Measurements from ENCODE around the gene ZNF860.

The ZNF860 gene

DNA sequence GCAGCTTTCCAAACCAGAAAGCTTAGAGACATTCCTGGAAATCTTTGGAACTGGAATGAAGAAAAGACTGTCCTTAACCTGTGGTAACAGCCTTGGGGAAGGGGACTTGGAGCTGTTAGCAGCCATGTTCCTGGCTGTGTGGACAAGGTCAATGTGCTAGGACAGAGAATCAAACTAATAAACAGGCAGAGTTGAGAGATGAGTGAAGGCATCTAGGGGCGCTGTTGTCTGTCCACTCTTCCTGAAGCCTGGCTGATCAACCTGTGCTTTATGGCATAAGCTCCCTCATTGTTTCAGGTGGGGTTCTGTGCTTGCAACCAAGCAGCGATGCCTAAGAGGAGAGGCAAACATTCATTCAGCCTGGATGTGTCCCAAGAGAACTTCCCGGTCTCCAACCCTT, 19.3 kb downstream of the ZNF860 start:
- Histone ChIP-seq H3K27ac (ENCODE audit: low read depth, low read length, poor library complexity, severe bottlenecking) (no peak overlapping the region), H3K9me2 (ENCODE audit: low read depth, low read length) (no peaks in the 10 kb centered on the region), H3K4me1 (ENCODE audit: insufficient read depth, low read length, severe bottlenecking) (peaks cover 25% of the 10 kb centered on the region), H3K9me3 (ENCODE audit: low read length) (no peaks in the 10 kb centered on the region; the same call in none of the 2 replicates), H3F3A (ENCODE audit: insufficient read depth, low read length) (no peaks in the 10 kb centered on the region), H2AFZ (ENCODE audit: low read length) (no peak overlapping the region), H3K4me2 (ENCODE audit: low read length) (no peak overlapping the region), H3K9ac (ENCODE audit: low read length) (no peak overlapping the region), H3K27me3 (ENCODE audit: insufficient read depth, low read length) (no peaks in the 10 kb centered on the region), H4K20me1 (ENCODE audit: insufficient read depth, low read length) (no peaks in the 10 kb centered on the region), H3K79me2 (ENCODE audit: insufficient read depth, low read length) (no peaks in the 10 kb centered on the region), H3K36me3 (ENCODE audit: insufficient read depth, low read length) (peaks cover 7% of the 10 kb centered on the region; the same call in 1 of the 2 replicates), H3K4me3 (ENCODE audit: low read depth, low read length, poor library complexity, severe bottlenecking) (no peak overlapping the region)
- TF ChIP-seq EZH2 (IDR thresholded peaks at IDR 0.05; ENCODE audit: borderline replicate concordance, low read length), result no peak
- TF ChIP-seq, protein P1, sequence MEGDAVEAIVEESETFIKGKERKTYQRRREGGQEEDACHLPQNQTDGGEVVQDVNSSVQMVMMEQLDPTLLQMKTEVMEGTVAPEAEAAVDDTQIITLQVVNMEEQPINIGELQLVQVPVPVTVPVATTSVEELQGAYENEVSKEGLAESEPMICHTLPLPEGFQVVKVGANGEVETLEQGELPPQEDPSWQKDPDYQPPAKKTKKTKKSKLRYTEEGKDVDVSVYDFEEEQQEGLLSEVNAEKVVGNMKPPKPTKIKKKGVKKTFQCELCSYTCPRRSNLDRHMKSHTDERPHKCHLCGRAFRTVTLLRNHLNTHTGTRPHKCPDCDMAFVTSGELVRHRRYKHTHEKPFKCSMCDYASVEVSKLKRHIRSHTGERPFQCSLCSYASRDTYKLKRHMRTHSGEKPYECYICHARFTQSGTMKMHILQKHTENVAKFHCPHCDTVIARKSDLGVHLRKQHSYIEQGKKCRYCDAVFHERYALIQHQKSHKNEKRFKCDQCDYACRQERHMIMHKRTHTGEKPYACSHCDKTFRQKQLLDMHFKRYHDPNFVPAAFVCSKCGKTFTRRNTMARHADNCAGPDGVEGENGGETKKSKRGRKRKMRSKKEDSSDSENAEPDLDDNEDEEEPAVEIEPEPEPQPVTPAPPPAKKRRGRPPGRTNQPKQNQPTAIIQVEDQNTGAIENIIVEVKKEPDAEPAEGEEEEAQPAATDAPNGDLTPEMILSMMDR (IDR thresholded peaks at IDR 0.05; ENCODE audit: low read length), result peak; percentile 22; the same call in 1 of the 2 replicates

DNA sequence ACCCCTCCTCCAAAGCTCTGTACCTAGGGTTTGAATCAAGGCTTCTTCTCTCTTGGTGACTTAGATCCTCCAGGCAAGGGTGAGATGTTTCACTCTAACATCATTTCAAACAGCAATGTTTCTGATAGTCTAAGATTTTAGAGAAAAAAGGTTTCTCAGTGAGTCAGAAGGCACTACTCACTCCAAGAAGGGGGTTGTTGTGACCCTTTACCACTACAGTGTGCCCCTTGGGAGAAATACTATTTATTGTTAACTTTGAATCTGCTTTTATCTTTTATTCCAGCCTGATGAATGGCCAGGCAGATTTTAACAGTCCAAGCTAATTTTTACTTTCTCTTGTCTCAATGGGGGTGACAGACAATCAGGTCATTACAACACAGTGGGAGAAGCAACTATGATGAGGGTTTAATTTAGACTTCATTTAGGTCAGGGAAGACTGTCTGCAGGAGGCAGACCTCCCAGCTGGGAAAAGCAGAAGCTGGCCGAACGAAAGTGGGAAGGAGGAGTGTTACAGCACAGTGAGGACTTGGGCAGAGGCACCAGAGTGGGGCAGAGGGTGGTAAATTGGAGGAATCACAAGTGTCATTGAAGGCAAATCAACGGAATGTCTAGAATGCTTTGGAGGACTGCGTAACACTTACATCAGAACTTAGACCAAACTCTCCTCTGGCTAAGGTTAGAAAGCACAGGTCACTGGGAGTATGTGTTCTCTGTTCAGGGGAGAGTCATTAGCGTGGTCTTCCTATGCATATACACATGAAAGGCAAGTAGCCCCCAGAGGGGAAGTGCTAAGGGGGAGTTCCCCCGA, 21.2 kb downstream of the ZNF860 start:
- Histone ChIP-seq H3K79me2 (ENCODE audit: insufficient read depth, low read length) (no peaks in the 10 kb centered on the region), H3K4me1 (ENCODE audit: insufficient read depth, low read length, severe bottlenecking) (peaks cover 25% of the 10 kb centered on the region), H3K36me3 (ENCODE audit: insufficient read depth, low read length) (0 out of 2 replicates have a peak, but pooled peaks cover 7% of the 10 kb centered on the region), H3K4me2 (ENCODE audit: low read length) (no peak overlapping the region), H3K27ac (ENCODE audit: low read depth, low read length, poor library complexity, severe bottlenecking) (no peak overlapping the region), H4K20me1 (ENCODE audit: insufficient read depth, low read length) (no peaks in the 10 kb centered on the region), H3K9me3 (ENCODE audit: low read length) (no peaks in the 10 kb centered on the region; the same call in none of the 2 replicates), H3K4me3 (ENCODE audit: low read depth, low read length, poor library complexity, severe bottlenecking) (no peak overlapping the region), H2AFZ (ENCODE audit: low read length) (no peak overlapping the region), H3K9ac (ENCODE audit: low read length) (no peak overlapping the region), H3K9me2 (ENCODE audit: low read depth, low read length) (no peaks in the 10 kb centered on the region), H3F3A (ENCODE audit: insufficient read depth, low read length) (no peaks in the 10 kb centered on the region), H3K27me3 (ENCODE audit: insufficient read depth, low read length) (no peaks in the 10 kb centered on the region)
- no peak for TF ChIP-seq EZH2 (IDR thresholded peaks at IDR 0.05; ENCODE audit: borderline replicate concordance, low read length)
- TF ChIP-seq, protein P1 (IDR thresholded peaks at IDR 0.05; ENCODE audit: low read length), result no peak

DNA sequence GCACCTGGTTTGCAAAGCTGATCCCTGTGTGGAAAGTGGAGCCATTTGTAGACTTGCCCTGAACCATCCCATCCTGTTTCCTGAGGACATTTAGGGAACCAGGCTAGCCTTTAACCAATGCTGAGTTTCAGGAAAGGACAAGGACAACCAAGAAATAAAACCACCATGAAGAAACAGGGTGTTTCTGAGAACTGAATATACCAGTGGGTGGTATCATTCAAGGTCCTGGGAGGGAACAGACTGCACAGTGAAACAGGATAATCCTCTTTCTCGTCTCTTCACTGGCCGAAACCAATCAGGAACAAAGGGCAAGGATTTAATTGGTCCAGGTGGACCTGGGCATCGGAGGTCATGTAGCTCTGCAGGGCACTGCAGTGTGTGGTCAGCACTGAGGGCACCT, 21.8 kb downstream of the ZNF860 start:
- H3K4me2 ChIP-seq (ENCODE audit: low read length), result no peak overlapping the region

More for the DNA sequence above, 21.8 kb downstream of the ZNF860 start:
- no peaks in the 10 kb centered on the region for H3K27me3 ChIP-seq (ENCODE audit: insufficient read depth, low read length)
- no peaks in the 10 kb centered on the region for H3K79me2 ChIP-seq (ENCODE audit: insufficient read depth, low read length)
- H3K9ac ChIP-seq (ENCODE audit: low read length), result no peak overlapping the region
- H3K4me3 ChIP-seq (ENCODE audit: low read depth, low read length, poor library complexity, severe bottlenecking), result no peak overlapping the region
- H4K20me1 ChIP-seq (ENCODE audit: insufficient read depth, low read length), result no peaks in the 10 kb centered on the region
- H3K27ac ChIP-seq (ENCODE audit: low read depth, low read length, poor library complexity, severe bottlenecking), result no peak overlapping the region
- TF ChIP-seq, protein P1 (IDR thresholded peaks at IDR 0.05; ENCODE audit: low read length), result no peak
- TF ChIP-seq EZH2 (IDR thresholded peaks at IDR 0.05; ENCODE audit: borderline replicate concordance, low read length), result no peak
- H2AFZ ChIP-seq (ENCODE audit: low read length), result no peak overlapping the region
- H3K36me3 ChIP-seq (ENCODE audit: insufficient read depth, low read length), result 0 out of 2 replicates have a peak, but pooled peaks cover 7% of the 10 kb centered on the region
- H3F3A ChIP-seq (ENCODE audit: insufficient read depth, low read length), result no peaks in the 10 kb centered on the region
- H3K4me1 ChIP-seq (ENCODE audit: insufficient read depth, low read length, severe bottlenecking), result peaks cover 25% of the 10 kb centered on the region
- H3K9me3 ChIP-seq (ENCODE audit: low read length), result no peaks in the 10 kb centered on the region
- no peaks in the 10 kb centered on the region for H3K9me2 ChIP-seq (ENCODE audit: low read depth, low read length)

Measured in OCI-LY1 (cell line).